PC-3 (cell line): ENCODE results near the gene WDFY3. TPM values are rescaled to one million over a fixed set of nuclear protein-coding genes. Genes with fewer than 3 reads are reported as not detected.

Experiments
- ATAC-seq: fragments of 200-7000 bp; cut with Tn5 transposase; 2 replicates; pipeline ENCODE4 v1.9.1; 2020; ENCODE audit warnings: mild to moderate bottlenecking, moderate library complexity
- BruUV-seq: library from RNA; stranded (reverse); fragments of 400-500 nt; replicated peaks from 2 replicates; lab custom pipeline; 2021; lab: Mats Ljungman, UMichigan
- CTCF ChIA-PET: fragments of 300-600 bp; sonication (Branson Sonifier 250); formaldehyde crosslinking; loops from one replicate; lab custom pipeline; 2022; ENCODE audit warnings: antibody characterized with exemption; lab: Charles Lee
- POLR2A ChIA-PET: fragments of 300-600 bp; sonication (Branson Sonifier 250); formaldehyde crosslinking; loops from one replicate; lab custom pipeline; 2022; ENCODE audit warnings: antibody characterized with exemption; ENCODE audit not compliant: unreplicated experiment; lab: Charles Lee
- DNase-seq: peaks from one replicate; pipeline ENCODE4 v3.0.0-alpha.2; 2015
- H2AFZ ChIP-seq: fragments of 300-600 bp; sonication (generic); 2 replicates; pipeline ENCODE4 v1.6.0; 2016; ENCODE audit warnings: antibody characterized with exemption, low read length
- H3F3A ChIP-seq: fragments of 300-600 bp; sonication (generic); one replicate; pipeline ENCODE4 v1.6.0; 2017; ENCODE audit warnings: antibody characterized with exemption, low read length, control low read depth, mild to moderate bottlenecking; ENCODE audit not compliant: unreplicated experiment
- H3K27ac ChIP-seq: fragments of 300-600 bp; sonication (generic); 2 replicates; pipeline ENCODE4 v1.5.1; 2016; ENCODE audit warnings: mild to moderate bottlenecking, low read length
- H3K27me3 ChIP-seq: fragments of 300-600 bp; sonication (generic); 2 replicates; pipeline ENCODE4 v1.6.1; 2016; ENCODE audit warnings: low read length, mixed read lengths
- H3K36me3 ChIP-seq: fragments of 300-600 bp; sonication (generic); 2 replicates; pipeline ENCODE4 v1.6.1; 2016; ENCODE audit warnings: low read depth, mixed run types, low read length, mixed read lengths
- H3K4me1 ChIP-seq: fragments of 300-600 bp; sonication (generic); 2 replicates; pipeline ENCODE4 v1.5.1; 2016; ENCODE audit warnings: low read length; ENCODE audit not compliant: insufficient read depth
- H3K4me2 ChIP-seq: fragments of 300-600 bp; sonication (generic); 2 replicates; pipeline ENCODE4 v1.6.0; 2016; ENCODE audit warnings: low read length
- H3K4me3 ChIP-seq: fragments of 300-600 bp; sonication (generic); 2 replicates; pipeline ENCODE4 v1.5.1; 2016; ENCODE audit warnings: mild to moderate bottlenecking, low read length, mixed read lengths
- H3K79me2 ChIP-seq: fragments of 300-600 bp; sonication (generic); 2 replicates; pipeline ENCODE4 v1.6.1; 2017; ENCODE audit warnings: low read length, mixed read lengths
- H3K9ac ChIP-seq: fragments of 300-600 bp; sonication (generic); 2 replicates; pipeline ENCODE4 v1.6.0; 2016; ENCODE audit warnings: mild to moderate bottlenecking, low read length
- H3K9me2 ChIP-seq: fragments of 300-600 bp; sonication (generic); replicated peaks from 2 replicates; pipeline ENCODE4 v1.6.1; 2016; ENCODE audit warnings: mixed run types, low read length, mixed read lengths
- H3K9me3 ChIP-seq: fragments of 300-600 bp; sonication (generic); 2 replicates; pipeline ENCODE4 v1.6.1; 2016; ENCODE audit warnings: low read length, mixed read lengths
- H4K20me1 ChIP-seq: fragments of 300-600 bp; sonication (generic); 2 replicates; pipeline ENCODE4 v1.6.1; 2016; ENCODE audit warnings: low read length, mixed read lengths
- EZH2 ChIP-seq: fragments of 300-600 bp; sonication (generic); IDR thresholded peaks from one replicate; pipeline ENCODE4 v1.6.1; 2017; ENCODE audit warnings: antibody characterized with exemption, mild to moderate bottlenecking, low read length; ENCODE audit not compliant: unreplicated experiment
- EZH2phosphoT487 ChIP-seq: fragments of 300-600 bp; sonication (generic); IDR thresholded peaks from 2 replicates; pipeline ENCODE4 v1.6.1; 2018; ENCODE audit warnings: mild to moderate bottlenecking, antibody characterized with exemption, low read length, borderline replicate concordance
- intact Hi-C: fragments of 100-400 bp; cut with micrococcal nuclease; formaldehyde crosslinking; loops from 2 replicates; pipeline ENCODE4 v1.9.0; 2023
- total RNA-seq: library from RNA; depleted of rRNA; stranded (reverse); fragments of >200 nt; gene quantifications from 2 replicates; pipeline ENCODE4 v1.2.3, GENCODE V29; 2014
- TF ChIP-seq, protein P1 (sequence below): fragments of 300-600 bp; sonication (generic); conservative IDR thresholded peaks from 2 replicates; pipeline ENCODE4 v1.5.1; 2017; ENCODE audit warnings: antibody characterized with exemption, low read depth, mild to moderate bottlenecking, low read length

The WDFY3 gene
- total RNA-seq, 1 experiment from 2014 or later = 23.1 TPM

- CTCF ChIA-PET = no interaction called here
- Histone ChIP-seq H3K4me3 (no peak overlapping the region), H3K36me3 (no peaks in the 10 kb centered on the region), H3K27me3 (no peaks in the 10 kb centered on the region), H3K4me2 (no peak overlapping the region), H3K27ac (no peak overlapping the region), H2AFZ (no peak overlapping the region), H3K79me2 (no peaks in the 10 kb centered on the region), H3F3A (no peaks in the 10 kb centered on the region), H3K9me2 (no peaks in the 10 kb centered on the region), H3K9ac (no peak overlapping the region), H4K20me1 (no peaks in the 10 kb centered on the region), H3K9me3 (no peaks in the 10 kb centered on the region), H3K4me1 (peaks cover 17% of the 10 kb centered on the region; the same call in 1 of the 2 replicates)
- ATAC-seq = no peak
- no peak for DNase-seq
- POLR2A ChIA-PET = interaction anchor here (0.6 kb wide), 1 partner anchor 181 kb away, joined by 3 read pairs; no protein-coding TSS in a partner anchor
- intact Hi-C loops = no loop called here
- TF ChIP-seq, protein P1, sequence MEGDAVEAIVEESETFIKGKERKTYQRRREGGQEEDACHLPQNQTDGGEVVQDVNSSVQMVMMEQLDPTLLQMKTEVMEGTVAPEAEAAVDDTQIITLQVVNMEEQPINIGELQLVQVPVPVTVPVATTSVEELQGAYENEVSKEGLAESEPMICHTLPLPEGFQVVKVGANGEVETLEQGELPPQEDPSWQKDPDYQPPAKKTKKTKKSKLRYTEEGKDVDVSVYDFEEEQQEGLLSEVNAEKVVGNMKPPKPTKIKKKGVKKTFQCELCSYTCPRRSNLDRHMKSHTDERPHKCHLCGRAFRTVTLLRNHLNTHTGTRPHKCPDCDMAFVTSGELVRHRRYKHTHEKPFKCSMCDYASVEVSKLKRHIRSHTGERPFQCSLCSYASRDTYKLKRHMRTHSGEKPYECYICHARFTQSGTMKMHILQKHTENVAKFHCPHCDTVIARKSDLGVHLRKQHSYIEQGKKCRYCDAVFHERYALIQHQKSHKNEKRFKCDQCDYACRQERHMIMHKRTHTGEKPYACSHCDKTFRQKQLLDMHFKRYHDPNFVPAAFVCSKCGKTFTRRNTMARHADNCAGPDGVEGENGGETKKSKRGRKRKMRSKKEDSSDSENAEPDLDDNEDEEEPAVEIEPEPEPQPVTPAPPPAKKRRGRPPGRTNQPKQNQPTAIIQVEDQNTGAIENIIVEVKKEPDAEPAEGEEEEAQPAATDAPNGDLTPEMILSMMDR = no peak
- TF ChIP-seq EZH2 = no peak
- TF ChIP-seq EZH2phosphoT487 = no peak
- BruUV-seq = no TSS peak
Observed at GRCh38 chr4:84878546-84878945, 87.9 kb downstream of the WDFY3 start.

- H3F3A ChIP-seq = no peaks in the 10 kb centered on the region
- peak; percentile 37 for ATAC-seq
- H3K4me3 ChIP-seq = no peak overlapping the region
- no peak overlapping the region for H2AFZ ChIP-seq
- H3K9me2 ChIP-seq = no peaks in the 10 kb centered on the region
- TF ChIP-seq EZH2 = no peak
- TF ChIP-seq, protein P1 = no peak
- no peak for TF ChIP-seq EZH2phosphoT487
- H3K79me2 ChIP-seq = no peaks in the 10 kb centered on the region
- H3K4me2 ChIP-seq = no peak overlapping the region
- no peaks in the 10 kb centered on the region for H3K27me3 ChIP-seq
- ChIA-PET POLR2A (no interaction called here), CTCF (no interaction called here)
- H3K4me1 ChIP-seq = peaks cover 17% of the 10 kb centered on the region; the same call in 1 of the 2 replicates
- H3K9me3 ChIP-seq = no peaks in the 10 kb centered on the region
- H3K9ac ChIP-seq = no peak overlapping the region
- H4K20me1 ChIP-seq = no peaks in the 10 kb centered on the region
- intact Hi-C loops = no loop called here
- BruUV-seq = no TSS peak
- peak; percentile 56 for DNase-seq
- no peaks in the 10 kb centered on the region for H3K36me3 ChIP-seq
- no peak overlapping the region for H3K27ac ChIP-seq
Observed at GRCh38 chr4:84878090-84878489, 88.4 kb downstream of the WDFY3 start.

DNA sequence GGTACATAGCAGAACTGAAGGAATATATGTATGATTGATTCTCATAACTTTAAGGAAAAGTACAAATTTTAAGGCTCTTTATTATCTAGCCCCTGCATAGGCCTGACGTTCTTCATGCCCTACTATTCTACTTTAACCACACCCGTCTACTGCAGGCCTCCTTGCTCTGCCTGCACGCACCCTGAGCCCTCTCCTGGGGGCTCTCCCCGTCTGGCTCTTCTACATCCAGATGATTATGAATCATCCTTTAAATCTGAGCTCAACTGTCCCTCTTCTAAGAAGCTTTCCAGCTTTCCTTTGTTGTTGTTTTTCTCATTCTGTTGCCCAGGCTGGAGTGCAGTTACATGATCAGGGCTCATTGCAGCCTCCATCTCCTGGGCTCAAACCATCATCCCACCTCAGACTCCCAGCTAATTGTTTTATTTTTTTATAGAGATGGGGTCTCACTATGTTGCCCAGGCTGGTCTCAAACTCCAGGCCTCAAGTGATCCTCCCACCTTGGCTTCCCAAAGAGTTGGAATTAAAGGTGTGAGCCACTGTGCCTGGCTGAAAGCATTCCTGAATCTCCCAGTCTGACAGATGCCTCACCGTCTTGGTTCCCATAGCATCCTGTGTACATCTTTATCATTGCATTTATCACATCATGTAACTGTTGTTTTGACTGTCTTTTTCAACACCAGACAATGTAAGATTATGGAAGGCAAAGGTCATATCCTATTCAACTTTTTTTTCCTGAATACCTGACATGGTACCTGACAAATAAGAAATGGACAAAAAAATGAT lies 89.2 kb downstream of the WDFY3 start:
- Histone ChIP-seq H3K79me2 (no peaks in the 10 kb centered on the region), H3K36me3 (no peaks in the 10 kb centered on the region), H2AFZ (no peak overlapping the region), H3F3A (no peaks in the 10 kb centered on the region), H3K9me3 (no peaks in the 10 kb centered on the region), H3K27me3 (no peaks in the 10 kb centered on the region), H4K20me1 (no peaks in the 10 kb centered on the region), H3K4me1 (peaks cover 17% of the 10 kb centered on the region; the same call in 1 of the 2 replicates), H3K27ac (no peak overlapping the region), H3K9ac (no peak overlapping the region), H3K9me2 (no peaks in the 10 kb centered on the region), H3K4me2 (no peak overlapping the region), H3K4me3 (no peak overlapping the region)
- TF ChIP-seq, protein P1 = no peak
- TF ChIP-seq EZH2 = no peak
- no peak for TF ChIP-seq EZH2phosphoT487
- ATAC-seq = no peak
- BruUV-seq = no TSS peak
- peak; percentile 30 for DNase-seq
- CTCF ChIA-PET = no interaction called here
- POLR2A ChIA-PET = no interaction called here
- intact Hi-C loops = no loop called here
